VCaP (cell line): ENCODE results near the gene SLC6A17.

Source experiments
- H3K27ac ChIP-seq: fragments of 450-650 bp; 2 replicates; pipeline ENCODE4 v1.5.1; 2017
- CTCF ChIP-seq: fragments of 450-650 bp; conservative IDR thresholded peaks from 2 replicates; pipeline ENCODE4 v1.5.1; 2017; ENCODE audit warnings: mild to moderate bottlenecking, moderate library complexity

Gene SLC6A17

GRCh38 chr1:110235834-110236682, 85.8 kb downstream of the SLC6A17 start:
- H3K27ac ChIP-seq, result peak overlapping the region; percentile 99
- TF ChIP-seq CTCF, result no peak

DNA sequence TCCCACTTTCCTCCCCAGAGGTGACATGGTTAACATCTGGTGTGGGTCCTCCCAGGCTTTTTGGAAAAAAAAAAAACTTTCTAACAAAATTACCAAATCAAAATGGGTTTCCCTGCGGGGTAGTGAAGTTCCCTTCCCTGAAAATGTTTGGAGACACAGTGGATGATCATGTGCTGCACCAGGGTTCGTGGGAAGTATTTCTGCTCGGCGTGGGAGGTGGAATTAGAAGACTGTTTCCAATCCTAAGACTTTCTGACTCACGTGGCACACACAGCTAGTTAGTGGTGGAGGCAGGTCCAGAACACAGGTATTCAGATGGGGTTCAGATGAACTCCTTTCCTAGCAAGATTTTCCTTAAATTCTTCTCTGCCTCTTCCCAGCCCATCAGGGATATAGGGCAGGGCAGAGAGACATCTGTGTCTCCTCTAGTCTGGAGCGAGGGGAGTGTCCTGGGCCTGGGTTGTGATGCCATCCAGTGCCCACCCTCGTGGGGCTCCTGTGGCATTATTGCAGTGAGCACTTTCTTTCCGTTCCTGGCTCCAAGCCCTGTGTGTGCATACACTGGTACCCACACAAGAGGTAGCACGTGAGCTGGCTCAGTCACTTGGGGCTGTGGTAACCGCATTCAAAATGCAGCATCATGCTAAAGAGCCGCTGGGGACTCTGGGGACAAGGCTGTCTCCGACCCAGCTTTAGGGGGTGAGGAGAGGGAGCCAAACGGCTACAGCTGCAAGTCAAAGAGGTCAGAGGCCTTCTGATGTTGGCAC, 87.3 kb downstream of the SLC6A17 start:
- TF ChIP-seq CTCF, result no peak
- peak overlapping the region; percentile 99 for H3K27ac ChIP-seq

DNA sequence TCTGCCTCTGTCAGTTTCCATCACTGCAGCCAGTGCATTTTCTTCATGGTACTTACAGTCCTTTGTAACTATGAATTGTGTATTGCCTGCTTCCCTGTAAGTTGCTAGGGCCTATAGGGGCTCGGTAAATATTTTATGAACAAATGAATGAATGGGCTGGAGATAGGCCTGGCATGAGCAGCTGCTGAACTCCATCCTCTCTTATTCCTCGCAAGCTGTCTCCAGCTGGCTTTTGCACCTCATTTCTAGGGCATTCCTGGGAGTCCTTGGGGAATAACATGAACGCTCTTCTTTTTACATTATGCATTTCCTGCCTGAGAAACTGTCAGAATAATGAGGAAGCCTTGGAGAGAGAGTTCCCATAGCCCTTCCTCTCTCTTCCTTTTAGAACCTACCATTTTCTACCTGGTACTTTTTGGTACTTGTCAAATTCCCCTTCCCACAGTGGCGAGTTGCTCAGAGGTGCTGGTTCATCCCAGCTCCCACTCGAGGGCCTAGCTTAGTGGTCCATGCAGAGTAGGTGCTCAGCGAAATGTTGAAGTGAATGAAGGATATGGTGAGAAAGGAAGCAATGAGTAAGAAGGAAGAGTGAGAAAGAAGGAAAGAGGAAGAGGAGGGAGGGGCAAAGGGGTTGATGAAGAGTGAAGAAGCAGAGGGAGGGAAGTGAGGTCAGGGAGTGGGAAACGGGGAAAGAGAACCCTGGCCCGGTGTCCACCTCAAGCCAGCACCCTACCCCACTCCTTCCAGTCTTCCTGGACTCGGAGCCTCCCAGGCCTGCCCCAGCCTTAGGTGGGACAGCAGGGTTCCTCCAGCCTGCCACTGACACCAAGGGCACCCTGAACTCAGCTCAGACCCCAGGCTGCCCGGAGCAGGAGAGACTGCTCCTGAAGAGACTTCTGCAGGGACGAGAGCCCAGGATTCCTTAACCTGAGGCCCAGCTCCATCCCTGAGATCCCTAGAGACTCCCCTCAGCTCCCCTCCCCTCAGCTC, 89.4 kb downstream of the SLC6A17 start:
- peak overlapping the region; percentile 99 for H3K27ac ChIP-seq
- no peak for TF ChIP-seq CTCF

DNA sequence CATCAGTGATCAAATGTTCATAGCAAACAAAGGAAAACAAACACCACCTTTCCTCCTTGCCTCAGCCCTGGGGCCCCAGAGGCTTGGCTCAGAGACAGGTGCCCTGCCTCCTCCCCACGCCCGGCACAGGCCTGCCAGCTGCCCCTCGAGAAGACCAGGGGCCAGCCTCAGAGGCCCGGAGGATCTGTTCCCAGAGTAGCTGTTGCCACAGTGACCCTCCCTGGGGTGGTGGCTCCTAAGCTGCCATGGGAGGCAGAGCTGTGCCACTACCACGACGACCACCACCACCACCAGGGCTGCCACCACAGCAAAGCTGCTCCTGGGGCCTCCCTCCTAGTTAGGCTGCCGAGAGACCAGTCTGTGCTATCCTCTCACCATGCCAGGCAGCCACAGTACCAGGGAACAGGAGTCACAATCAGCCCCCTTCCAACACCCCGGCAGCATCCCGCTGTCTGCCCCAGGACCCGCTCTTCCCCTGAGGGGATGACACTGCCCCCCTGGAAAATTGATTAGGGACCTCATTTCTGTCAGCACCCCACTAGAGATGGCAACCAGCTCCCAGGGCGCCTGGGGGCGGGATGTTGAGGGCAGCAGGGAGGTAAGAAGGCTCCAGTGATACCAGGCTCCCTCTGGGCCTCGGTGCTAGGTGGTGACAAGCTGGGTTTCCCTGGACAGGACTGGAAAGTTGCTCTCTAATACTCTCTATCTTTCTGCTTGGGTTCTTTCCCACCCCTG, 90.3 kb downstream of the SLC6A17 start:
- peak overlapping the region; percentile 99 for H3K27ac ChIP-seq
- no peak for TF ChIP-seq CTCF

GRCh38 chr1:110241516-110241915, 91.2 kb downstream of the SLC6A17 start:
- no peak for TF ChIP-seq CTCF
- H3K27ac ChIP-seq, result peak overlapping the region; percentile 99

DNA sequence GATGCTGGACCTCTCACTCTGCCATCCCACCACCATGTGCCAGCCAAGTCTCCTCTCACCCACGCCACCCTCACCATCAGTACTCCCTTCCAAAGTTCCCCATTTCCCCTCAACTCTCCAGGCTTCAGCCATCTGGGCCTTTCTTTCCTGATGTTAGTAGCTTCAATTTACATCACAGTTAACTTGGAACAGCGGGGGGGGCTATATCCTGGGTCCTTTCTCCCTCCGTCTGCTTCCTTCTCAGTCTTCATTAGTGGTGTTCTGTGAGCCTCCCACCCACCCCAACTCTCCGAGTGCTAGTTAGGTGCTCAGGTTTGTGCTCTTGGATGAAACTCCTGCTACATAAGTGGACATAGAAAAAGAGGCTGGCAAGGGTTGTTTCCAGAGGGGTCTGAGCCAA, 91.8 kb downstream of the SLC6A17 start:
- TF ChIP-seq CTCF, result no peak
- H3K27ac ChIP-seq, result peak overlapping the region; percentile 99
